HCT116 (cell line): Measurements from ENCODE around the gene TPBGL. TPM values are rescaled to one million over a fixed set of nuclear protein-coding genes. Genes with fewer than 3 reads are reported as not detected.

Source experiments
- ATAC-seq: fragments of 200-7000 bp; cut with Tn5 transposase; 2 replicates; pipeline ENCODE4 v1.9.1; 2020; ENCODE audit warnings: mild to moderate bottlenecking, moderate library complexity
- BruUV-seq: library from RNA; stranded (reverse); fragments of 400-500 nt; replicated peaks from 2 replicates; lab custom pipeline; 2021; lab: Mats Ljungman, UMichigan
- CTCF ChIA-PET: fragments of 300-600 bp; sonication (Branson Sonifier 250); formaldehyde crosslinking; loops from one replicate; lab custom pipeline; 2021; ENCODE audit warnings: antibody characterized with exemption; lab: Charles Lee
- POLR2A ChIA-PET: fragments of 300-600, 350-600 bp; sonication (Branson Sonifier 250); formaldehyde crosslinking; loops from one replicate; lab custom pipeline; 2021; ENCODE audit warnings: antibody characterized with exemption; lab: Charles Lee
- RAD21 ChIA-PET, 2 experiments: fragments of 300-600 bp; sonication (Branson Sonifier 250); formaldehyde crosslinking; loops; one replicate each; lab custom pipeline; 2023; ENCODE audit warnings: low total read pairs in 2 of 2; ENCODE audit not compliant: uncharacterized antibody in 2 of 2, unreplicated experiment in 2 of 2, low non-redundant PET in 1 of 2; lab: Charles Lee
- DNase-seq: peaks from one replicate; pipeline ENCODE4 v3.0.0-alpha.2; 2010; ENCODE audit warnings: low read depth, low spot score
- H2AFZ ChIP-seq: fragments of 200-600 bp; shearing (Covaris generic), sonication (generic); 2 replicates; pipeline ENCODE4 v1.6.1; 2017; ENCODE audit warnings: low read depth, mixed run types, mixed read lengths, antibody characterized with exemption, low read length; ENCODE audit not compliant: poor library complexity, severe bottlenecking
- H3K27ac ChIP-seq: 2 replicates; pipeline ENCODE4 v1.5.1; 2012; ENCODE audit warnings: low read depth, low read length
- H3K27me3 ChIP-seq: fragments of 200-600 bp; sonication (generic); 2 replicates; pipeline ENCODE4 v1.6.1; 2016; ENCODE audit warnings: mixed run types, low read length, mixed read lengths; ENCODE audit not compliant: insufficient read depth
- H3K36me3 ChIP-seq, 2 experiments: fragments of 200-500 bp in 1 of 2; fragments of 200-600 bp in 1 of 2; sonication (Bioruptor generic) in 1 of 2; sonication (generic) in 1 of 2; 2 replicates each; pipeline versions ENCODE4 v1.5.1 to v1.6.1; 2014 to 2016; ENCODE audit warnings: low read length in 2 of 2, inconsistent platforms in 1 of 2, mixed read lengths in 1 of 2, mixed run types in 1 of 2; ENCODE audit not compliant: insufficient read depth in 2 of 2, control insufficient read depth in 1 of 2
- H3K4me1 ChIP-seq, 2 experiments: fragments of 200-600 bp in 1 of 2; sonication (generic) in 1 of 2; 2 replicates each; pipeline versions ENCODE4 v1.5.1 to v1.6.1; 2012 to 2017; ENCODE audit warnings: low read length in 2 of 2, inconsistent platforms in 1 of 2, mild to moderate bottlenecking in 1 of 2, mixed read lengths in 1 of 2, mixed run types in 1 of 2, moderate library complexity in 1 of 2; ENCODE audit not compliant: insufficient read depth in 2 of 2, control insufficient read depth in 1 of 2
- H3K4me2 ChIP-seq: fragments of 200-600 bp; sonication (generic); 2 replicates; pipeline ENCODE4 v1.6.1; 2017; ENCODE audit warnings: mixed run types, low read length, mixed read lengths
- H3K4me3 ChIP-seq, 2 experiments: fragments of 200-600 bp in 1 of 2; sonication (generic) in 1 of 2; replicated peaks in 1 of 2; 2 replicates each; pipeline ENCODE4 v1.5.1; 2011 to 2016; ENCODE audit warnings: low read length in 2 of 2, control low read depth in 1 of 2, low read depth in 1 of 2, mild to moderate bottlenecking in 1 of 2, mixed read lengths in 1 of 2, mixed run types in 1 of 2
- H3K79me2 ChIP-seq: fragments of 200-600 bp; sonication (generic); 2 replicates; pipeline ENCODE4 v1.6.1; 2017; ENCODE audit warnings: mild to moderate bottlenecking, mixed run types, low read length, moderate library complexity, mixed read lengths; ENCODE audit not compliant: insufficient read depth
- H3K9ac ChIP-seq: fragments of 200-600 bp; sonication (generic); 2 replicates; pipeline ENCODE4 v1.6.1; 2016; ENCODE audit warnings: low read length, mixed read lengths
- H3K9me2 ChIP-seq: fragments of 200-600 bp; sonication (generic), shearing (Covaris generic); 2 replicates; pipeline ENCODE4 v1.6.1; 2017; ENCODE audit warnings: mixed run types, mild to moderate bottlenecking, moderate library complexity; ENCODE audit not compliant: insufficient read depth
- H3K9me3 ChIP-seq, 2 experiments: fragments of 200-500 bp in 1 of 2; fragments of 200-600 bp in 1 of 2; sonication (Bioruptor generic) in 1 of 2; sonication (generic) in 1 of 2; 2 replicates each; pipeline ENCODE4 v1.6.1; 2014 to 2017; ENCODE audit warnings: low read length in 2 of 2, mixed read lengths in 2 of 2, inconsistent platforms in 1 of 2, low read depth in 1 of 2, mild to moderate bottlenecking in 1 of 2, mixed run types in 1 of 2, moderate library complexity in 1 of 2; ENCODE audit not compliant: control insufficient read depth in 1 of 2, insufficient read depth in 1 of 2
- H4K20me1 ChIP-seq: fragments of 200-600 bp; sonication (generic), shearing (Covaris generic); 2 replicates; pipeline ENCODE4 v1.6.1; 2017; ENCODE audit warnings: mixed run types, mild to moderate bottlenecking, moderate library complexity; ENCODE audit not compliant: insufficient read depth
- ATF3 ChIP-seq: IDR thresholded peaks from 2 replicates; pipeline ENCODE4 v1.6.1; 2012
- CBX3 ChIP-seq: IDR thresholded peaks from 2 replicates; pipeline ENCODE4 v1.6.1; 2012; ENCODE audit warnings: low read depth
- CEBPB ChIP-seq: IDR thresholded peaks from 2 replicates; pipeline ENCODE4 v1.6.1; 2012; ENCODE audit warnings: low read depth
- EGR1 ChIP-seq: IDR thresholded peaks from 2 replicates; pipeline ENCODE4 v1.6.1; 2012; ENCODE audit warnings: low read depth
- ELF1 ChIP-seq: IDR thresholded peaks from 2 replicates; pipeline ENCODE4 v1.6.1; 2012; ENCODE audit warnings: low read depth, borderline replicate concordance
- EZH2 ChIP-seq: fragments of 200-600 bp; sonication (generic); IDR thresholded peaks from 2 replicates; pipeline ENCODE4 v1.6.1; 2017; ENCODE audit warnings: antibody characterized with exemption, mixed run types
- EZH2phosphoT487 ChIP-seq: fragments of 200-600 bp; IDR thresholded peaks from 2 replicates; pipeline ENCODE4 v1.6.1; 2018; ENCODE audit warnings: antibody characterized with exemption, borderline replicate concordance
- FOSL1 ChIP-seq: IDR thresholded peaks from 2 replicates; pipeline ENCODE4 v1.6.1; 2012; ENCODE audit warnings: low read depth
- JUND ChIP-seq: IDR thresholded peaks from 2 replicates; pipeline ENCODE4 v1.6.1; 2012
- MAX ChIP-seq: IDR thresholded peaks from 2 replicates; pipeline ENCODE4 v1.6.1; 2012
- POLR2A ChIP-seq: IDR thresholded peaks from 2 replicates; pipeline ENCODE4 v1.7.0; 2011; ENCODE audit warnings: borderline replicate concordance; ENCODE audit not compliant: insufficient read depth, insufficient read length; ENCODE audit errors: extremely low read depth
- POLR2AphosphoS5 ChIP-seq: IDR thresholded peaks from 2 replicates; pipeline ENCODE4 v1.6.1; 2011; ENCODE audit warnings: mild to moderate bottlenecking, low read depth, low read length, moderate library complexity
- SIN3A ChIP-seq: IDR thresholded peaks from 2 replicates; pipeline ENCODE4 v1.6.1; 2012; ENCODE audit warnings: low read depth
- SP1 ChIP-seq: IDR thresholded peaks from 2 replicates; pipeline ENCODE4 v1.6.1; 2012; ENCODE audit warnings: low read depth
- SRF ChIP-seq: IDR thresholded peaks from 2 replicates; pipeline ENCODE4 v1.6.1; 2012; ENCODE audit warnings: low read depth
- TCF7L2 ChIP-seq: IDR thresholded peaks from 2 replicates; pipeline ENCODE4 v1.7.0; 2011; ENCODE audit warnings: borderline replicate concordance, inconsistent platforms; ENCODE audit not compliant: insufficient read depth, insufficient read length; ENCODE audit errors: extremely low read depth
- ZFX ChIP-seq: fragments of 450-650 bp; IDR thresholded peaks from 2 replicates; pipeline ENCODE4 v1.6.1; 2017
- ZNF274 ChIP-seq: fragments of 200-500 bp; sonication (Bioruptor generic); IDR thresholded peaks from 2 replicates; pipeline ENCODE4 v1.6.1; 2014; ENCODE audit warnings: mild to moderate bottlenecking, low read depth, low read length, inconsistent platforms
- intact Hi-C: fragments of 100-400 bp; cut with micrococcal nuclease; formaldehyde crosslinking; loops from 2 replicates; pipeline ENCODE4 v1.10.0; 2022
- total RNA-seq: library from RNA; stranded (reverse); gene quantifications from one replicate; pipeline ENCODE4 v1.2.1, GENCODE V29; 2021; ENCODE audit not compliant: unreplicated experiment
- TF ChIP-seq, protein P1 (sequence below), 3 experiments: fragments of 200-600 bp in 1 of 3; sonication (generic) in 1 of 3; IDR thresholded peaks in 2 of 3; conservative IDR thresholded peaks in 1 of 3; 2 replicates each; pipeline ENCODE4 v1.5.1; 2012 to 2017; ENCODE audit warnings: low read depth in 2 of 3, low read length in 2 of 3, antibody characterized with exemption in 1 of 3, borderline replicate concordance in 1 of 3, control low read depth in 1 of 3, mild to moderate bottlenecking in 1 of 3, mixed read lengths in 1 of 3, mixed run types in 1 of 3, moderate library complexity in 1 of 3; ENCODE audit not compliant: insufficient read depth in 1 of 3

TPBGL gene
- total RNA-seq, 1 experiment from 2014 or later = 0.12 TPM

GRCh38 chr11:75205564-75206020 is 35.0 kb upstream of the TPBGL start:
- H2AFZ ChIP-seq = no peak overlapping the region
- POLR2A ChIA-PET = interaction anchor here (1.0 to 1.1 kb wide), 4 partner anchors 11 to 65 kb away, joined by 3 to 8 read pairs (median 3); no protein-coding TSS in a partner anchor
- H3K9me2 ChIP-seq = no peaks in the 10 kb centered on the region
- H3K36me3 ChIP-seq = no peaks in the 10 kb centered on the region
- no peak overlapping the region for H3K9ac ChIP-seq
- intact Hi-C loops = loop anchor here (1.0 kb wide), 3 partner anchors 61 to 276 kb away; no protein-coding TSS in a partner anchor
- no peaks in the 10 kb centered on the region for H3K9me3 ChIP-seq
- H3K27me3 ChIP-seq = peaks cover 34% of the 10 kb centered on the region
- H3K4me1 ChIP-seq = no peaks in the 10 kb centered on the region
- no TSS peak for BruUV-seq
- CTCF ChIA-PET = interaction anchor here (0.8 to 4.2 kb wide), 24 partner anchors 9 to 276 kb away, joined by 3 to 255 read pairs (median 6); no protein-coding TSS in a partner anchor
- H3K27ac ChIP-seq = no peak overlapping the region
- TF ChIP-seq ELF1 (no peak), SRF (no peak), EZH2phosphoT487 (no peak), CEBPB (no peak), POLR2A (no peak), CBX3 (no peak), JUND (no peak), EGR1 (no peak), TCF7L2 (no peak), POLR2AphosphoS5 (no peak), MAX (no peak)
- RAD21 ChIA-PET = interaction anchor here (0.9 to 2.3 kb wide), 10 partner anchors 32 to 183 kb away, joined by 3 to 24 read pairs (median 15); no protein-coding TSS in a partner anchor
- no peak overlapping the region for H3K4me2 ChIP-seq
- ATAC-seq = no peak
- H3K4me3 ChIP-seq = no peak overlapping the region
- no peak for DNase-seq
- H4K20me1 ChIP-seq = no peaks in the 10 kb centered on the region
- H3K79me2 ChIP-seq = no peaks in the 10 kb centered on the region

- H3K79me2 ChIP-seq = no peaks in the 10 kb centered on the region
- ChIA-PET POLR2A (interaction anchor here (0.8 kb wide), 1 partner anchor 110 kb away, joined by 3 read pairs; no protein-coding TSS in a partner anchor), RAD21 (no interaction called here), CTCF (no interaction called here)
- no peaks in the 10 kb centered on the region for H4K20me1 ChIP-seq
- no peak overlapping the region for H3K4me2 ChIP-seq
- no peaks in the 10 kb centered on the region for H3K9me3 ChIP-seq
- BruUV-seq = no TSS peak
- intact Hi-C loops = no loop called here
- H3K36me3 ChIP-seq = no peaks in the 10 kb centered on the region
- no peak overlapping the region for H3K9ac ChIP-seq
- no peak overlapping the region for H2AFZ ChIP-seq
- no peak for ATAC-seq
- no peaks in the 10 kb centered on the region for H3K9me2 ChIP-seq
- no peak overlapping the region for H3K4me3 ChIP-seq
- H3K4me1 ChIP-seq = no peaks in the 10 kb centered on the region
- no peak overlapping the region for H3K27ac ChIP-seq
- no peak for DNase-seq
- H3K27me3 ChIP-seq = peaks cover 39% of the 10 kb centered on the region
- TF ChIP-seq ZFX (no peak), SIN3A (no peak), ELF1 (no peak), FOSL1 (no peak), POLR2AphosphoS5 (no peak), CEBPB (no peak), EZH2 (no peak), ATF3 (no peak), ZNF274 (no peak), JUND (no peak), SP1 (no peak), SRF (no peak), CBX3 (no peak)
- TF ChIP-seq, protein P1, sequence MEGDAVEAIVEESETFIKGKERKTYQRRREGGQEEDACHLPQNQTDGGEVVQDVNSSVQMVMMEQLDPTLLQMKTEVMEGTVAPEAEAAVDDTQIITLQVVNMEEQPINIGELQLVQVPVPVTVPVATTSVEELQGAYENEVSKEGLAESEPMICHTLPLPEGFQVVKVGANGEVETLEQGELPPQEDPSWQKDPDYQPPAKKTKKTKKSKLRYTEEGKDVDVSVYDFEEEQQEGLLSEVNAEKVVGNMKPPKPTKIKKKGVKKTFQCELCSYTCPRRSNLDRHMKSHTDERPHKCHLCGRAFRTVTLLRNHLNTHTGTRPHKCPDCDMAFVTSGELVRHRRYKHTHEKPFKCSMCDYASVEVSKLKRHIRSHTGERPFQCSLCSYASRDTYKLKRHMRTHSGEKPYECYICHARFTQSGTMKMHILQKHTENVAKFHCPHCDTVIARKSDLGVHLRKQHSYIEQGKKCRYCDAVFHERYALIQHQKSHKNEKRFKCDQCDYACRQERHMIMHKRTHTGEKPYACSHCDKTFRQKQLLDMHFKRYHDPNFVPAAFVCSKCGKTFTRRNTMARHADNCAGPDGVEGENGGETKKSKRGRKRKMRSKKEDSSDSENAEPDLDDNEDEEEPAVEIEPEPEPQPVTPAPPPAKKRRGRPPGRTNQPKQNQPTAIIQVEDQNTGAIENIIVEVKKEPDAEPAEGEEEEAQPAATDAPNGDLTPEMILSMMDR (IDR thresholded peaks at IDR 0.05 in 2 of 3, conservative IDR thresholded peaks at IDR 0.05 in 1 of 3; ENCODE audit: borderline replicate concordance in 1 of 3, insufficient read depth in 1 of 3, low read depth in 2 of 3, low read length in 2 of 3) = no peak
These were observed 32.1 kb upstream of the TPBGL start for GRCh38 chr11:75208446-75208845.
